ENCODE measurements around the gene UBA7.
"Not testable (repeated sequence)": the region's sequence is repeated elsewhere in the genome, so short reads cannot be mapped to it uniquely, and the experiment has no call there.

Gene UBA7

DNA sequence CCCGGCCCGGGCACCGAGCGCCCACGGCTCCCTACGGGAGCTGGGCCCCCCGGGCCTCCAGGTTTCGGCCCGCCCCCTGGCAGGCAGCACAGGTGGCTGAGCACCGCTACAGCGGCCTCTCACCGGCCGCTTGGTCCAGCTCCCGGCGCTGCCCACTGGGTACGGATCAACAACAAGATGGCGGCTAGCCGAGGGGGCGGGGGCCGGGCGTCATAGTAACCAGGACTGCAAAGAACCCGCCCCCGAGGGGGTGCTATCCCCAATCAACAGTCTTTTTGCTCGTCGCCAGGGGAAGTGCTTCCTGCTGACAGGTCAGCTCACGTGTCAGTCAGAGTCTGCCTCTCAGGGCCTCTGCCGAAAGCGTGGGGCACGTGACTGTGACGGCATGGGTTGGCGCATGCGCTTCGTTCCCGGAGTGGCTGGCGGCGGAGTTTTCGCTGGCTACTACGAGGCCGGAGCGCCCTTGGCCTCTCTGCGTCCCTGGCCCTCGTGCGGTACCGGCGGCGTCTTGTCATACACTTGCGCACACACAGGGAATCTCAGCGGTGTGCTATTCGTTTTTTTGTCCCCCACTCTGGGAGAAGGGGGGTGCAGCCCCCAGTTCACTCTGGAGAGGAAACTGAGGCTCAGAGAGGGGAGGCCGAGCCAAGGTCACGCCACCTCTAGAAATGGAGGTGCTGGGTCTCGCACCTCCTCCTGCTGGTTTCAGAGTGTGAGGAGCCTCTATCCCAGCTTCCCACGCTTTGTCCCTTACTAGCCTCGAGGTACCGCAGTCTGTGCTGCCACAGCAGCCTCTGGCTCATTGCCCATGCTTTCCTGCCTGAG lies 27.2 kb downstream of the UBA7 start, which contains the start of gene IP6K1:
Gene IP6K1 (minus strand): TSS at position 186 of the 825 bp plus-strand sequence. CDS start 38,502 bp downstream, outside the sequence.
- DNase-seq (ENCODE audit: low spot score): peak; percentile 100

DNA sequence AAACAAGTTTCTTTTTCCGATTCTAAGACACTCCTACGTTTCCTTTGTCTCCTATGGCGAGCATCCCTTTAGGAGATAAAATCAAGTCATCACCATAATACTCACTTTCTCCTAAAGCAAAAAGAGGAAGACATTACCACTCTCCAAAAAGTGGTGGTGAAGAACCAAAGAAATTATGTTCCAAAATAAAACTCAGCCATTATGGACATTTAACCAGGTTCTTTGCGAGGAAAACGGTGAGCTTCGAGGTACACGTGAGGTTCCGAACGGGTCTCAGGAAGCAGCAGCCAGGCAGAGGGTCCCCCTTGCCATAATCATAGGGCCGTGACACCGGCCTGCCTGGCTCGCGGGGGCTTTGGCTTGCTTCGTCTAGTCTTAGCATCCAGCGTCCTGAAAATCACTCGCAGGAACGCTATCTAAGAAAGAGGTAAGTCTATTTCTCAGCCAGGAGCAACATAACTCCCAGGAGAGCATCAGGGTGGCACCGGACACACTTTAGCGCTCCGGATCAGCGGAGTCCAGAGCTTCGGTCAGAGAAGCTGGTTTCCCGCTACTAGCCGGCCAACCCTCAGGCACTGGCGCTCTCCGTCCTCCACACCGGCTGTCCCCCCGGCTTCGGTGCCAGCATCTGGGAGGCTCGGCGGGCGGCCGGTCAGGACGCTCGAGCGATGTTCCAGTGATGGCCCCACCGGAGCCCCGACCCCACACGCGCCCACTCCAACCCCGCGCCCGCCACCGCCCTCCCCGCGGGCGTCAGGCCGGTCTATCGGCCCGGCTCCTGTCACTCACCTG lies 28.0 kb downstream of the UBA7 start:
- peak; percentile 47 for DNase-seq (ENCODE audit: low spot score)

GRCh38 chr3:49782277-49782676 lies 31.5 kb downstream of the UBA7 start:
- DNase-seq (ENCODE audit: low spot score): not testable (repeated sequence)

GRCh38 chr3:49781415-49782199 lies 32.1 kb downstream of the UBA7 start:
- no peak for DNase-seq (ENCODE audit: low spot score)

GRCh38 chr3:49780975-49781365 lies 32.8 kb downstream of the UBA7 start:
- not testable (repeated sequence) for DNase-seq (ENCODE audit: low spot score)

GRCh38 chr3:49780080-49780974 lies 33.4 kb downstream of the UBA7 start:
- DNase-seq (ENCODE audit: low spot score): no peak

GRCh38 chr3:49779358-49780079 lies 34.2 kb downstream of the UBA7 start:
- DNase-seq (ENCODE audit: low spot score): no peak

- DNase-seq (ENCODE audit: low spot score): not testable (repeated sequence)
Measured at GRCh38 chr3:49776101-49776500, 37.7 kb downstream of the UBA7 start.

GRCh38 chr3:49775538-49775937 lies 38.2 kb downstream of the UBA7 start:
- DNase-seq (ENCODE audit: low spot score): no peak

GRCh38 chr3:49772703-49773102 lies 41.0 kb downstream of the UBA7 start:
- no peak for DNase-seq (ENCODE audit: low spot score)

GRCh38 chr3:49771340-49771938 lies 42.3 kb downstream of the UBA7 start:
- no peak for DNase-seq (ENCODE audit: low spot score)

DNA sequence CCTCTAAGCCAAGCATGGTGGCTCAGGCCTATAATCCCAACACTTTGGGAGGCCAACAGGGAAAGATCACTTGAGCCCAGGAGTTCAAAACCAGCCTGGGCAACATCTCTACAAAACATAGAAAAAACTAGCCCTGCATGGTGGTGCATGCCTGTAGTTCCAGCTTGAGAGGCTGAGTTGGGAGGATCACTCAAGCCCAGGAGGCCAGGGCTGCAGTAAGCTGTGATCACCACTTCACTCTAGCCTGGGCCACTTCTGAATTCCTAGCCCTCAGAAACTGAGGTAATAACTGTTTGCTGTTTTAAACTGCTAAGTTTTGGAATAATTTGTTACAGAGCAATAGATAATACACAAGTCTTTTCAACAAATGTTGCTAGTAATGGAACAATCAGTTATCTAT lies 43.8 kb downstream of the UBA7 start:
- no peak for DNase-seq (ENCODE audit: low spot score)

DNA sequence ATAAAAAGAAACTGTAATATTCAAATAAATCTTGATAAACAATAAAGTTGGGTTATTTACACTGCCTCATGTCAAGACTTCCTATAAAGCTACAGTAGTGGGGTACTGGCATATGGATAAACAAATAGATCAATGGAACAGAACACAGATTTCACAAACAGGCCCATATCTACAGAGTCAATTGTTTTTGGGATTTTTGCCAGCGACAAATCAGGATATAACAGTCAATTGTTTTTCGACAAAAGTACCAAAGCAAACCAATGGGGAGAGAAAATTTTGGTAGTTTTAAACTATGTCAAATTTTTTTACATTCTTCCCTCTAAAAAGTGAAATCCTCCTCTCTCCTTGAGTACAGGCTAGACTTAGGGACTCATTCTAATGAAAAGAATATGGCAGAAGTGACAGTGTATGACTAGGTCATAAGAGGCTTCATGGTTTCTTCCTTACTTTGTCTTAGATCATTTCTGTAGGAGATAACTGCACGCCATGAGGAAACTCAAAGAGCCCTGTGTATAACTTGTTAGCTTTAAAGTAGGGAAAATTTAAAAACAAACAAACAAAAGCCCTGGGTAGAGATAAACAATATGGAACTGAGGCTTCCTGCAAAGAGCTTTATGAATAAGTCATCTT lies 44.4 kb downstream of the UBA7 start:
- no peak for DNase-seq (ENCODE audit: low spot score)

DNA sequence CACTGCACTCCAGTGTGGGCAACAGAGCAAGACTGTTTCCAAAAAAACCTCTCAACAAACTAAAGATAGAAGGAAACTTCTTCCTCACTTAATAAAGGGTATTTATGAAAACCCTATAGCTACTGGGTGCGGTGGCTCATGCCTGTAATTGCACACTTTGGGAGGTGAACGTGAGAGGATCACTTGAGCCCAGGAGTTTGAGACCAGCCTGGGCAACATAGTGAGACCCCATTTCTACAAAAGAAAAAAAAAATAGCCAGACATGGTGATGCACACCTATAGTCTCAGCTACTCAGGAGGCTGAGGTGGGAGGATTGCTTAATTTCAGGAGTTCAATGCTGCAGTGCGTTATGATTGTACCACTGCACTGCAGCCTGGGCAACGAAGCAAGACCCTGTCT lies 49.8 kb downstream of the UBA7 start:
- no peak for DNase-seq (ENCODE audit: low spot score)

- DNase-seq (ENCODE audit: low spot score): no peak
Measured at GRCh38 chr3:49761661-49762060, 52.1 kb downstream of the UBA7 start.

GRCh38 chr3:49759226-49759625 lies 54.5 kb downstream of the UBA7 start:
- no peak for DNase-seq (ENCODE audit: low spot score)

DNA sequence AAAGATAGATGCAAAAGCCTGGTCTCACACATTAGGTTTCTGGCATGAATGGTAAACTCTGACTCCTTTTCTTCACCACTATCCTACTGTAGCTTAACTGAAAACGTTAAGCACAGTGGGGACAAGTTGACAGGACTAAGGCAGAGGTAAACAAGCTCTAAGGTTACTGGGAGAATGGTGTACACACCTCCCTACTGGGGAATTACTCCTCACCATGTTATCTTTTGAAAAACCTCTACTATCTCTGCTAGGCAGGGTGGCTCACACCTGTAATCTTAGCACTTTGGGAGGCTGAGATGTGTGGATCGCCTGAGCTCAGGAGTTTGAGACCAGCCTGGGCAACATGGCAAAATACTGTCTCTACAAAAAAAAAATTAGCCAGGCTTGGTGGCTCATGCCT lies 56.6 kb downstream of the UBA7 start:
- DNase-seq (ENCODE audit: low spot score): no peak

DNA sequence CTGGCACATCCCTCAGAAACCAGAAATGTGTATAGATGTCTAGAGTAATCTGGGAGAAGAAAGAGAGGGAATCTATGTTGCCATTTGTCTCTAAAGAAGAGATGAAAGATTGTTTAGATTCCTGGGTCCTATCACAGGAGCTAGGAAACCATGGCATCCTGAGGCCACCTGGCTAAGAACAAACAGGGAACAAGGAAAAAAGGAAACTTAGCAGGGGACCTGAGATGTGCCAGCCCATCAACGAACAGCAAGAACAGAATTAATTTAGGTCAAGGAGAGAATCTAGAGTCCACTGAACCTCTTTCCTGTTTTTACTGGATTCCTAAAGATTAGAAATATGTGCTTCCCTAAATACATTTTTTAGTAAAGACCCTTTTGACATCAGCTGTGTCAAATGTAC lies 57.7 kb downstream of the UBA7 start:
- no peak for DNase-seq (ENCODE audit: low spot score)

Measured in hematopoietic multipotent progenitor cell treated with erythropoietin and hydrocortisone succinate and interleukin-3 and kit ligand, for 15 days (in vitro differentiated cells).